K562 (cell line): Measurements from ENCODE around the gene DLK1. TPM values are rescaled to one million over a fixed set of nuclear protein-coding genes. Genes with fewer than 3 reads are reported as not detected.

Experiments used
- ETS1 ChIP-seq: conservative IDR thresholded peaks from 2 replicates; pipeline ENCODE4 v1.6.1; 2011; ENCODE audit warnings: low read depth, mild to moderate bottlenecking, low read length; ENCODE audit not compliant: control insufficient read depth
- GATA2 ChIP-seq: sonication (generic); formaldehyde crosslinking; IDR thresholded peaks from 2 replicates; pipeline ENCODE4 v1.4.0; 2020; ENCODE audit warnings: mild to moderate bottlenecking, missing genetic modification reagents
- GATAD2A ChIP-seq: fragments of 450-650 bp; IDR thresholded peaks from 2 replicates; pipeline ENCODE4 v1.6.1; 2017
- HIVEP1 ChIP-seq: fragments of 250-450 bp; sonication (Bioruptor Pico); IDR thresholded peaks from 2 replicates; pipeline ENCODE4 v1.4.0; 2020; ENCODE audit warnings: mild to moderate bottlenecking
- MECOM ChIP-seq: fragments of 250-450 bp; sonication (Bioruptor Pico); IDR thresholded peaks from 2 replicates; pipeline ENCODE4 v1.8.0; 2022; ENCODE audit warnings: inconsistent platforms
- PHF8 ChIP-seq: fragments of 200-600 bp; sonication (generic); IDR thresholded peaks from 2 replicates; pipeline ENCODE4 v1.6.1; 2012; ENCODE audit warnings: mixed run types, mild to moderate bottlenecking, inconsistent platforms, low read length, moderate library complexity, borderline replicate concordance
- RERE ChIP-seq: sonication (generic); formaldehyde crosslinking; IDR thresholded peaks from 2 replicates; pipeline ENCODE4 v1.8.0; 2023; ENCODE audit warnings: missing genetic modification reagents, mild to moderate bottlenecking, borderline replicate concordance
- REST ChIP-seq, 2 experiments: fragments of 450-650 bp; formaldehyde crosslinking in 1 of 2; IDR thresholded peaks; 2 replicates each; pipeline versions ENCODE4 v1.4.0 to v1.6.1; 2014 to 2020; ENCODE audit warnings: mild to moderate bottlenecking in 2 of 2, borderline replicate concordance in 1 of 2, low read depth in 1 of 2
- ZNF12 ChIP-seq: sonication (generic); formaldehyde crosslinking; IDR thresholded peaks from 2 replicates; pipeline ENCODE4 v1.4.0; 2020; ENCODE audit warnings: mild to moderate bottlenecking, missing genetic modification reagents
- ZNF395 ChIP-seq: fragments of 200-800 bp; sonication (Bioruptor generic); IDR thresholded peaks from 2 replicates; pipeline ENCODE4 v1.6.1; 2017; ENCODE audit warnings: missing genetic modification characterization, missing compliant biosample characterization
- polyA plus RNA-seq, 8 experiments: library from polyadenylated mRNA; depleted of rRNA in 4 of 8; stranded (reverse) in 5 of 8; unstranded in 3 of 8; fragments of >200 nt; fragmentation: Nextera tagmentation in 2 of 8; fragmentation: Illumina TruSeq in 1 of 8; extraction: Ambion mirVana in 2 of 8; extraction: Trizol in 1 of 8; gene quantifications; 2 replicates each; pipeline versions ENCODE4 v1.2.1 to v1.2.3, GENCODE V29; 2011 to 2014; ENCODE audit warnings: inconsistent platforms in 1 of 8, missing spikeins in 1 of 8
- total RNA-seq, 7 experiments: library from RNA; depleted of rRNA in 6 of 7; stranded (reverse); fragments of >200 nt in 6 of 7; fragmentation: Illumina TruSeq in 2 of 7; extraction: Trizol in 2 of 7; gene quantifications; 2 replicates each; pipeline versions ENCODE4 v1.2.1 to v1.2.3, GENCODE V29; 2011 to 2021; ENCODE audit warnings: low replicate concordance in 1 of 7

DLK1 gene
- total and polyA plus RNA-seq, 9 of the 15 experiments (the other 6 are each of a cell fraction or from before 2014, with no cell fraction given) = 4.4 to 97.2 (median 15.3) TPM

- TF ChIP-seq REST (IDR thresholded peaks at IDR 0.05; ENCODE audit: borderline replicate concordance) (no peak), REST (CRISPR knock-in tag; IDR thresholded peaks at IDR 0.05; ENCODE audit: low read depth) (no peak), GATAD2A (peak; percentile 18; the same call in 1 of the 2 replicates), GATA2 (peak; percentile 66), MECOM (peak; percentile 50; the same call in 1 of the 2 replicates), PHF8 (peak; percentile 42; the same call in 1 of the 2 replicates), ZNF12 (no peak), HIVEP1 (CRISPR knock-in tag) (no peak; the same call in 1 of the 2 replicates), ZNF395 (peak; percentile 92), ETS1 (peak; percentile 60; the same call in 1 of the 2 replicates), RERE (no peak)
These were observed 44.6 kb downstream of the DLK1 start (continued) for GRCh38 chr14:100771121-100771800.
